H9 (cell line): Measurements from ENCODE around the gene ARF5. TPM values are rescaled to one million over a fixed set of nuclear protein-coding genes. Genes with fewer than 3 reads are reported as not detected.

ENCODE experiments used
- DNase-seq: peaks from one replicate; pipeline ENCODE4 v3.0.0-alpha.2; 2017
- H2AFZ ChIP-seq: one replicate; pipeline ENCODE4 v1.6.1; 2013; ENCODE audit warnings: mild to moderate bottlenecking, low read length, control low read depth, moderate library complexity
- H2AK5ac ChIP-seq: 2 replicates; pipeline ENCODE4 v1.6.1; 2013; ENCODE audit warnings: low read length, control low read depth, mixed read lengths; ENCODE audit not compliant: insufficient read length
- H2BK120ac ChIP-seq: one replicate; pipeline ENCODE4 v1.6.1; 2013; ENCODE audit warnings: low read depth, mild to moderate bottlenecking, low read length, control low read depth, inconsistent platforms; ENCODE audit not compliant: poor library complexity, severe bottlenecking
- H2BK12ac ChIP-seq: 2 replicates; pipeline ENCODE4 v1.6.1; 2013; ENCODE audit warnings: low read length, control low read depth, mixed read lengths, low read depth; ENCODE audit not compliant: insufficient read length
- H2BK15ac ChIP-seq: 2 replicates; pipeline ENCODE4 v1.6.1; 2013; ENCODE audit warnings: low read depth, low read length, control low read depth
- H2BK20ac ChIP-seq: one replicate; pipeline ENCODE4 v1.6.1; 2013; ENCODE audit warnings: low read depth, mild to moderate bottlenecking, low read length, control low read depth, inconsistent platforms; ENCODE audit not compliant: poor library complexity, severe bottlenecking
- H2BK5ac ChIP-seq: 2 replicates; pipeline ENCODE4 v1.6.1; 2013; ENCODE audit warnings: low read length, control low read depth, mixed read lengths; ENCODE audit not compliant: insufficient read length
- H3K14ac ChIP-seq: 2 replicates; pipeline ENCODE4 v1.6.1; 2013; ENCODE audit warnings: low read length, control low read depth; ENCODE audit not compliant: insufficient read depth
- H3K18ac ChIP-seq: 2 replicates; pipeline ENCODE4 v1.6.1; 2013; ENCODE audit warnings: low read depth, mild to moderate bottlenecking, mixed read lengths, low read length, control low read depth; ENCODE audit not compliant: insufficient read length
- H3K23ac ChIP-seq: 2 replicates; pipeline ENCODE4 v1.6.1; 2013; ENCODE audit warnings: low read length, control low read depth, mixed read lengths, low read depth; ENCODE audit not compliant: insufficient read length
- H3K23me2 ChIP-seq: 2 replicates; pipeline ENCODE4 v1.6.1; 2013; ENCODE audit warnings: low read depth, mild to moderate bottlenecking, mixed read lengths, low read length, control low read depth; ENCODE audit not compliant: insufficient read length, poor library complexity, severe bottlenecking
- H3K27ac ChIP-seq: 2 replicates; pipeline ENCODE4 v1.5.1; 2013; ENCODE audit warnings: low read length, control low read depth, mixed read lengths, low read depth; ENCODE audit not compliant: insufficient read length
- H3K27me3 ChIP-seq: 2 replicates; pipeline ENCODE4 v1.6.1; 2013; ENCODE audit warnings: low read length, control low read depth, inconsistent platforms; ENCODE audit not compliant: insufficient read depth
- H3K4ac ChIP-seq: 2 replicates; pipeline ENCODE4 v1.6.1; 2013; ENCODE audit warnings: low read depth, mild to moderate bottlenecking, control low read depth, inconsistent platforms, low read length, moderate library complexity
- H3K4me1 ChIP-seq: 2 replicates; pipeline ENCODE4 v1.6.1; 2013; ENCODE audit warnings: low read length, control low read depth, inconsistent platforms; ENCODE audit not compliant: insufficient read depth
- H3K4me2 ChIP-seq: 2 replicates; pipeline ENCODE4 v1.6.1; 2013; ENCODE audit warnings: low read length, control low read depth, mixed read lengths; ENCODE audit not compliant: insufficient read length, insufficient read depth
- H3K56ac ChIP-seq: 2 replicates; pipeline ENCODE4 v1.6.1; 2013; ENCODE audit warnings: low read depth, mild to moderate bottlenecking, mixed read lengths, low read length, control low read depth; ENCODE audit not compliant: insufficient read length
- H3K79me1 ChIP-seq: 2 replicates; pipeline ENCODE4 v1.6.1; 2013; ENCODE audit warnings: low read depth, mild to moderate bottlenecking, moderate library complexity, low read length, control low read depth, inconsistent platforms; ENCODE audit not compliant: insufficient read depth, poor library complexity, severe bottlenecking
- H3K79me2 ChIP-seq: 2 replicates; pipeline ENCODE4 v1.6.1; 2013; ENCODE audit warnings: low read length, control low read depth, inconsistent platforms; ENCODE audit not compliant: insufficient read depth
- H3K9ac ChIP-seq: 2 replicates; pipeline ENCODE4 v1.6.1; 2013; ENCODE audit warnings: low read length, control low read depth, mixed read lengths; ENCODE audit not compliant: insufficient read length; ENCODE audit errors: extremely low read depth
- H3K9me3 ChIP-seq: one replicate; pipeline ENCODE4 v1.6.1; 2013; ENCODE audit warnings: low read depth, low read length, inconsistent platforms; ENCODE audit not compliant: control insufficient read depth
- H3T11ph ChIP-seq: one replicate; pipeline ENCODE4 v1.6.1; 2013; ENCODE audit warnings: mild to moderate bottlenecking, low read length, control low read depth, inconsistent platforms
- H4K20me1 ChIP-seq: one replicate; pipeline ENCODE4 v1.6.1; 2013; ENCODE audit not compliant: control insufficient read depth, insufficient read length, insufficient read depth
- H4K5ac ChIP-seq: 2 replicates; pipeline ENCODE4 v1.6.1; 2013; ENCODE audit warnings: low read depth, mild to moderate bottlenecking, mixed read lengths, low read length, control low read depth; ENCODE audit not compliant: insufficient read length
- H4K8ac ChIP-seq: replicated peaks from 2 replicates; pipeline ENCODE4 v1.6.1; 2013; ENCODE audit warnings: low read length, control low read depth, mixed read lengths, low read depth; ENCODE audit not compliant: insufficient read length
- H4K91ac ChIP-seq: 2 replicates; pipeline ENCODE4 v1.6.1; 2013; ENCODE audit warnings: low read depth, mild to moderate bottlenecking, moderate library complexity, mixed read lengths, low read length, control low read depth; ENCODE audit not compliant: insufficient read length
- H3K27ac Mint-ChIP-seq, 3 experiments: 2 replicates in 2 of 3; 3 replicates in 1 of 3; pipeline ENCODE4 v1.8.0; 2020 to 2021; ENCODE audit warnings: mixed read lengths in 3 of 3, mild to moderate bottlenecking in 1 of 3, moderate library complexity in 1 of 3
- H3K27me3 Mint-ChIP-seq: 2 replicates; pipeline ENCODE4 v1.8.0; 2021; ENCODE audit warnings: low read depth, mild to moderate bottlenecking, moderate library complexity, mixed read lengths
- H3K36me3 Mint-ChIP-seq, 3 experiments: 2 replicates in 2 of 3; 3 replicates in 1 of 3; pipeline ENCODE4 v1.8.0; 2020 to 2021; ENCODE audit warnings: low read depth in 3 of 3, mixed read lengths in 3 of 3; ENCODE audit not compliant: insufficient read depth in 1 of 3
- H3K4me1 Mint-ChIP-seq, 2 experiments: 2 replicates each; pipeline ENCODE4 v1.8.0; 2020; ENCODE audit warnings: mixed read lengths in 2 of 2
- H3K4me3 Mint-ChIP-seq, 2 experiments: 2 replicates in 1 of 2; 3 replicates in 1 of 2; pipeline ENCODE4 v1.8.0; 2020 to 2021; ENCODE audit warnings: mild to moderate bottlenecking in 2 of 2, mixed read lengths in 2 of 2, moderate library complexity in 1 of 2
- H3K9me3 Mint-ChIP-seq, 2 experiments: 2 replicates in 1 of 2; 3 replicates in 1 of 2; pipeline ENCODE4 v1.8.0; 2020; ENCODE audit warnings: mild to moderate bottlenecking in 2 of 2, mixed read lengths in 2 of 2, moderate library complexity in 1 of 2
- WGBS: extraction: QIAGEN DNeasy Blood & Tissue Kit; methylation state at CpG from one replicate; pipeline ENCODE4 v1.1.7; 2013; ENCODE audit warnings: missing lambda C conversion rate, low lambda C conversion rate, mixed read lengths; ENCODE audit not compliant: insufficient read length; ENCODE audit errors: extremely low coverage; 5-methylcytosine and 5-hydroxymethylcytosine counted together
- total RNA-seq: library from RNA; stranded (reverse); gene quantifications from 2 replicates; pipeline ENCODE4 v1.2.1, GENCODE V29; 2021
- TF ChIP-seq, protein P1 (sequence below): fragments of 200-600 bp; sonication (generic); conservative IDR thresholded peaks from 3 replicates; pipeline ENCODE4 v1.8.0; 2021; ENCODE audit warnings: antibody characterized with exemption, mild to moderate bottlenecking

Gene ARF5
- total RNA-seq, 1 experiment from 2014 or later, result 169 TPM

DNA sequence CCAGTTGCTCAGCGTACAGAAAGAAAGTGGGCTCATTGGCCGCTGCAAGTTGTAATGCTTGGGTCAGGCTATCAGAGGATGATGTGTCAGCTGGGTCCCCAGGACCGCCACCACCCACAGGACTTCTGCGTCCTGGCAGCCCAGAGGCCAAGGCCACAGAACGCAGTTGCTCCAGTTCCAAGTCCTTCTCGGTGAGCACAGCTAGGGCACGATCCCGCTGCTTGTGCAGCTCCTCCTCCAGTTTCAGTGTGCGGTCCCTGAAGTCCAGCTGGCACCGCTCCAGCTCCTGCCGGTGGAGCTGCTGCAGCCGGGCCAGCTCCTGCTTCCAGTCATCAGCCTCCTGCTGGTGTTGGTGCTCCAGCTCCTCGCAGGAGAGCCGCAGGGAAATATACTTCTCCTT lies 5.8 kb upstream of the ARF5 start:
- Histone ChIP-seq H2BK12ac (no peak overlapping the region), H2BK120ac (no peak overlapping the region), H3K27me3 (peaks cover 6% of the 10 kb centered on the region; the same call in 1 of the 2 replicates), H2AK5ac (no peak overlapping the region), H3K79me2 (no peaks in the 10 kb centered on the region), H3K4me2 (no peak overlapping the region), H4K8ac (no peak overlapping the region), H2BK5ac (no peak overlapping the region), H3T11ph (no peak overlapping the region), H2AFZ (no peak overlapping the region), H3K23me2 (peaks cover 8% of the 10 kb centered on the region), H4K5ac (no peak overlapping the region), H3K9me3 (no peaks in the 10 kb centered on the region), H3K23ac (no peak overlapping the region), H3K18ac (no peak overlapping the region), H3K4ac (no peak overlapping the region), H3K9ac (no peak overlapping the region), H2BK20ac (no peak overlapping the region), H3K56ac (no peak overlapping the region), H3K27ac (no peak overlapping the region), H4K91ac (no peak overlapping the region), H2BK15ac (no peak overlapping the region), H3K4me1 (peaks cover 2% of the 10 kb centered on the region; the same call in 1 of the 2 replicates), H3K79me1 (peaks cover 6% of the 10 kb centered on the region), H4K20me1 (no peaks in the 10 kb centered on the region), H3K14ac (no peak overlapping the region)
- H3K27ac Mint-ChIP-seq, result no peak overlapping the region
- peaks cover 14 to 21% of the 10 kb centered on the region in 2 experiments for H3K4me1 Mint-ChIP-seq
- H3K36me3 Mint-ChIP-seq, result peaks cover 8 to 30% (median 21%) of the 10 kb centered on the region in 3 experiments
- peaks cover 19% of the 10 kb centered on the region for H3K27me3 Mint-ChIP-seq
- no CpG with 5 or more reads among the region's 14 CpGs for WGBS
- DNase-seq, result no peak
- H3K9me3 Mint-ChIP-seq, result no peaks in the 10 kb centered on the region
- H3K4me3 Mint-ChIP-seq, result no peak overlapping the region
- TF ChIP-seq, protein P1, sequence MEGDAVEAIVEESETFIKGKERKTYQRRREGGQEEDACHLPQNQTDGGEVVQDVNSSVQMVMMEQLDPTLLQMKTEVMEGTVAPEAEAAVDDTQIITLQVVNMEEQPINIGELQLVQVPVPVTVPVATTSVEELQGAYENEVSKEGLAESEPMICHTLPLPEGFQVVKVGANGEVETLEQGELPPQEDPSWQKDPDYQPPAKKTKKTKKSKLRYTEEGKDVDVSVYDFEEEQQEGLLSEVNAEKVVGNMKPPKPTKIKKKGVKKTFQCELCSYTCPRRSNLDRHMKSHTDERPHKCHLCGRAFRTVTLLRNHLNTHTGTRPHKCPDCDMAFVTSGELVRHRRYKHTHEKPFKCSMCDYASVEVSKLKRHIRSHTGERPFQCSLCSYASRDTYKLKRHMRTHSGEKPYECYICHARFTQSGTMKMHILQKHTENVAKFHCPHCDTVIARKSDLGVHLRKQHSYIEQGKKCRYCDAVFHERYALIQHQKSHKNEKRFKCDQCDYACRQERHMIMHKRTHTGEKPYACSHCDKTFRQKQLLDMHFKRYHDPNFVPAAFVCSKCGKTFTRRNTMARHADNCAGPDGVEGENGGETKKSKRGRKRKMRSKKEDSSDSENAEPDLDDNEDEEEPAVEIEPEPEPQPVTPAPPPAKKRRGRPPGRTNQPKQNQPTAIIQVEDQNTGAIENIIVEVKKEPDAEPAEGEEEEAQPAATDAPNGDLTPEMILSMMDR, result no peak
